GM23338 (cell line): ENCODE data around the gene C11orf91. TPM values are rescaled to one million over a fixed set of nuclear protein-coding genes. Genes with fewer than 3 reads are reported as not detected.
"Not testable (repeated sequence)": the region's sequence is repeated elsewhere in the genome, so short reads cannot be mapped to it uniquely, and the experiment has no call there.

ENCODE experiments used
- ATAC-seq: fragments of 200-7000 bp; cut with Tn5 transposase; 3 replicates; pipeline ENCODE4 v1.9.1; 2020
- DNase-seq: peaks from one replicate; pipeline ENCODE4 v3.0.0-alpha.2; 2015; ENCODE audit warnings: low spot score
- H2AFZ ChIP-seq: fragments of 200-600 bp; sonication (generic); 2 replicates; pipeline ENCODE4 v1.8.0; 2016; ENCODE audit warnings: antibody characterized with exemption, mild to moderate bottlenecking, moderate library complexity
- H3F3A ChIP-seq: fragments of 200-600 bp; sonication (generic); replicated peaks from 2 replicates; pipeline ENCODE4 v1.8.0; 2017; ENCODE audit warnings: antibody characterized with exemption, mixed run types, low read depth
- H3K27ac ChIP-seq: fragments of 200-600 bp; sonication (generic); 2 replicates; pipeline ENCODE4 v1.6.1; 2016; ENCODE audit warnings: low read depth
- H3K27me3 ChIP-seq: fragments of 200-600 bp; sonication (generic); 2 replicates; pipeline ENCODE4 v1.8.0; 2016; ENCODE audit warnings: mild to moderate bottlenecking, mixed run types, moderate library complexity; ENCODE audit not compliant: insufficient read depth
- H3K36me3 ChIP-seq: fragments of 200-600 bp; sonication (generic); 2 replicates; pipeline ENCODE4 v1.8.0; 2016; ENCODE audit warnings: mild to moderate bottlenecking; ENCODE audit not compliant: insufficient read depth
- H3K4me1 ChIP-seq: fragments of 200-600 bp; sonication (generic); 2 replicates; pipeline ENCODE4 v1.8.0; 2016; ENCODE audit warnings: mild to moderate bottlenecking, moderate library complexity; ENCODE audit not compliant: insufficient read depth
- H3K4me2 ChIP-seq: fragments of 200-600 bp; sonication (generic); 2 replicates; pipeline ENCODE4 v1.7.1; 2017; ENCODE audit warnings: mixed run types
- H3K4me3 ChIP-seq: fragments of 200-600 bp; sonication (generic); 2 replicates; pipeline ENCODE4 v1.6.1; 2016; ENCODE audit warnings: mixed run types
- H3K79me2 ChIP-seq: fragments of 200-600 bp; sonication (generic); replicated peaks from 2 replicates; pipeline ENCODE4 v1.8.0; 2017; ENCODE audit warnings: mild to moderate bottlenecking; ENCODE audit not compliant: insufficient read depth
- H3K9me2 ChIP-seq: fragments of 200-600 bp; sonication (generic); 2 replicates; pipeline ENCODE4 v1.8.0; 2017; ENCODE audit not compliant: insufficient read depth
- H4K20me1 ChIP-seq: fragments of 200-600 bp; sonication (generic); replicated peaks from 2 replicates; pipeline ENCODE4 v1.8.0; 2017; ENCODE audit warnings: mild to moderate bottlenecking; ENCODE audit not compliant: insufficient read depth
- H3K27ac Mint-ChIP-seq: 2 replicates; pipeline ENCODE4 v1.8.0; 2020; ENCODE audit warnings: inconsistent platforms, mild to moderate bottlenecking, moderate library complexity, mixed read lengths
- H3K27me3 Mint-ChIP-seq: 3 replicates; pipeline ENCODE4 v1.8.0; 2022; ENCODE audit warnings: low read depth, mild to moderate bottlenecking, moderate library complexity, mixed read lengths, inconsistent platforms; ENCODE audit not compliant: insufficient read depth, poor library complexity
- H3K36me3 Mint-ChIP-seq: 3 replicates; pipeline ENCODE4 v1.8.0; 2021; ENCODE audit warnings: low read depth, mild to moderate bottlenecking, inconsistent platforms, moderate library complexity, mixed read lengths
- H3K4me1 Mint-ChIP-seq: 3 replicates; pipeline ENCODE4 v1.8.0; 2020; ENCODE audit warnings: mild to moderate bottlenecking, inconsistent platforms, mixed read lengths
- H3K4me3 Mint-ChIP-seq: 3 replicates; pipeline ENCODE4 v1.8.0; 2021; ENCODE audit warnings: moderate library complexity, mild to moderate bottlenecking, inconsistent platforms, mixed read lengths
- H3K9me3 Mint-ChIP-seq: 3 replicates; pipeline ENCODE4 v1.8.0; 2020; ENCODE audit warnings: moderate library complexity, mild to moderate bottlenecking, inconsistent platforms, mixed read lengths
- ETS1 ChIP-seq: IDR thresholded peaks from 2 replicates; pipeline ENCODE4 v1.6.1; 2016; ENCODE audit warnings: antibody characterized with exemption
- EZH2phosphoT487 ChIP-seq: fragments of 200-600 bp; sonication (generic); IDR thresholded peaks from one replicate; pipeline ENCODE4 v1.8.1; 2018; ENCODE audit warnings: antibody characterized with exemption; ENCODE audit not compliant: unreplicated experiment
- REST ChIP-seq: IDR thresholded peaks from one replicate; pipeline ENCODE4 v1.6.1; 2018; ENCODE audit warnings: antibody characterized with exemption; ENCODE audit not compliant: unreplicated experiment
- ZNF331 ChIP-seq: fragments of 250-450 bp; sonication (Bioruptor Pico); IDR thresholded peaks from 2 replicates; pipeline ENCODE4 v1.5.0; 2020; ENCODE audit warnings: low read depth, mild to moderate bottlenecking, moderate library complexity
- polyA plus RNA-seq: library from polyadenylated mRNA; unstranded; fragments of >200 nt; fragmentation: Nextera tagmentation; extraction: Ambion mirVana; gene quantifications from 2 replicates; pipeline ENCODE4 v1.2.1, GENCODE V29; 2016
- total RNA-seq: library from RNA; depleted of rRNA; stranded (reverse); fragments of >200 nt; shearing (Covaris generic); gene quantifications from 2 replicates; pipeline ENCODE4 v1.2.3, GENCODE V29; 2014

C11orf91 gene
- total and polyA plus RNA-seq, 2 experiments from 2014 or later, result not detected

- no peak for TF ChIP-seq REST
Observed at GRCh38 chr11:33682019-33682418, 18.6 kb downstream of the C11orf91 start (continued).

- not testable (repeated sequence) for H3F3A ChIP-seq, H3K4me3 Mint-ChIP-seq, H3K27me3 Mint-ChIP-seq, H3K36me3 Mint-ChIP-seq, ATAC-seq, H4K20me1 ChIP-seq, H3K79me2 ChIP-seq, H3K9me3 Mint-ChIP-seq, H3K4me1 ChIP-seq, H3K4me3 ChIP-seq, H3K36me3 ChIP-seq, H2AFZ ChIP-seq, DNase-seq, H3K27ac Mint-ChIP-seq, H3K27me3 ChIP-seq, H3K4me2 ChIP-seq, H3K27ac ChIP-seq
- peaks cover 11% of the 10 kb centered on the region for H3K4me1 Mint-ChIP-seq
- peaks cover 15% of the 10 kb centered on the region for H3K9me2 ChIP-seq
Observed at GRCh38 chr11:33678616-33679015, 22.0 kb downstream of the C11orf91 start.

- peaks cover 17% of the 10 kb centered on the region; the same call in 2 of the 3 replicates for H3K4me1 Mint-ChIP-seq
- peaks cover 33% of the 10 kb centered on the region for H3K9me2 ChIP-seq
- no peak overlapping the region for H2AFZ ChIP-seq
- H3K9me3 Mint-ChIP-seq, result peaks cover 10% of the 10 kb centered on the region; the same call in 2 of the 3 replicates
- no peaks in the 10 kb centered on the region for H3K27me3 ChIP-seq
- no peak overlapping the region for H3K4me2 ChIP-seq
- no peak for DNase-seq
- no peak overlapping the region for H3K27ac Mint-ChIP-seq
- H3K4me3 ChIP-seq, result no peak overlapping the region
- no peak for TF ChIP-seq ETS1
- TF ChIP-seq EZH2phosphoT487, result no peak
- no peak for TF ChIP-seq ZNF331 (CRISPR knock-in tag)
- H3K79me2 ChIP-seq, result no peaks in the 10 kb centered on the region
- no peak overlapping the region for H3K27ac ChIP-seq
- no peaks in the 10 kb centered on the region for H3K36me3 Mint-ChIP-seq
- no peaks in the 10 kb centered on the region for H3F3A ChIP-seq
- H4K20me1 ChIP-seq, result no peaks in the 10 kb centered on the region
- H3K36me3 ChIP-seq, result no peaks in the 10 kb centered on the region
- no peak overlapping the region for H3K4me3 Mint-ChIP-seq
- ATAC-seq, result no peak
- H3K4me1 ChIP-seq, result peaks cover 10% of the 10 kb centered on the region
- no peaks in the 10 kb centered on the region for H3K27me3 Mint-ChIP-seq
Observed at GRCh38 chr11:33674035-33674814, 26.4 kb downstream of the C11orf91 start.
